GM18868 (cell line): ENCODE measurements around the gene ZNF800.
A peak's percentile ranks its signal among the peaks of the same experiment; 100 is the strongest.

Source experiments
- ATAC-seq: cut with Tn5 transposase; IDR thresholded peaks from one replicate; pipeline ENCODE4 v1.9.1; 2021; ENCODE audit warnings: mild to moderate bottlenecking, moderate library complexity; ENCODE audit not compliant: unreplicated experiment

ZNF800 gene

DNA sequence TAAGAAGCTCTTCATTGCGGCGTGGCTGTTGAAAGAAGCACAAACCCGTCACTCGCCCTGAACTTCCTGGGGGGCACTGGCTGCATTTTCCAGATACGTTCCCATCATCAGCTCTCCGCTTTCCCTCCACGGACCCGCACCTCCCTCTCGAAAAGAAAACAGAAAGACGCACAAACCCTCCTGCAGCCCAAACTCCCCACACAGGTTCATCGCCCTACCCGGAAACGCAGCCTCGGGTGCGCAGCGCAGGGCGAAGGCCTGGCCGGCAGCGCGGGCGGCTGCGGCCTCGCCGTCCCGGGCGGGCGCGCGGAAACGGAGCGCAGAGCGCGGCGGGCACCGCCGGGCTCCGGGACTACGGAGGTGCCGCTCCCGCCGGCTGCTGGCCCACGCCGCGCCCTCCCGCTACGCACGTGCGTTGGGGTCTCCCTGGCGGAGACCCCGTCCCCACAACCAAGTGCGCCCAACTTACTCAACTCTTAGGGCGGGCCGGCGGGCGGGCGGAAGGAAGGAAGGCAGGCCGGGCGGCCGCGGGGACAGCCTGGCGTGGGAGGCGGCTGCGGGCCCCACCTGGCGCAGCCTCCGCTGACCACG lies 822 bp downstream of the ZNF800 start:
- ATAC-seq = peak; percentile 28

DNA sequence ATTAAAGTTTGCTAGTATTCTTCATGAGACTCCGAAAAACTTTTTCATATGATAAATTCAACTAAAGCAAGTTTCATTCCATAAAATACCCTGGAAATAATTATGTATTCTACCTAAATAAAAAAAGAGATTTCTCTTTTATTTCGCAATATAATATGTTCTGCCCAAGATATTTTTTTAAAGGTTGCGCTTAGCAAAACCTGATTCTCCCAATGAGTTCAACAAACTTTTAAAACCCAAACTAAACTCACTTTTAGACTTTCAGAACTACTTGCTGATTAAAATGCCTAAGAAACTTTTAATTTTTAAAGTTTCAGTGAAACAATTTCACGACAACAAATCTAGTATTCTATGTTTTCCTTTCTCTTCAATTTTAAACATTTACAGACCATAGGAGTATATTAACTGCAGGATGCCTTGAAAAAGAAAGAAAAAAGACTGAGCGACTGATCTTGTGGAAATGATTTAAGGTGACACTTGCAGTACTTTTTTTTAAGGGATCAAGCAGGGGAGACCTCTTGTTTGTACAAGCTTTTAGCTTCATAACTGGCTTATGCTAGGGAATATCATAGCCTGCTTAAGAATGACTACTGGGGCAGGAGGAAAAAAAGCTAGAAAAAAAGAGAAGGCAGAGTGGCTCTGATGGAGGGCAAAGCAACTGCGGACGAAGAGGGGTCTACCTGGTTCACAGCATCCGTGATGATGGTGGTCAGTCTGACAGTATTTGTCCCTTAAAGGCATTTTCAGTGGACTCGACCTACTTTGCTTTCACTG lies 1.5 kb downstream of the ZNF800 start:
- ATAC-seq = no peak

DNA sequence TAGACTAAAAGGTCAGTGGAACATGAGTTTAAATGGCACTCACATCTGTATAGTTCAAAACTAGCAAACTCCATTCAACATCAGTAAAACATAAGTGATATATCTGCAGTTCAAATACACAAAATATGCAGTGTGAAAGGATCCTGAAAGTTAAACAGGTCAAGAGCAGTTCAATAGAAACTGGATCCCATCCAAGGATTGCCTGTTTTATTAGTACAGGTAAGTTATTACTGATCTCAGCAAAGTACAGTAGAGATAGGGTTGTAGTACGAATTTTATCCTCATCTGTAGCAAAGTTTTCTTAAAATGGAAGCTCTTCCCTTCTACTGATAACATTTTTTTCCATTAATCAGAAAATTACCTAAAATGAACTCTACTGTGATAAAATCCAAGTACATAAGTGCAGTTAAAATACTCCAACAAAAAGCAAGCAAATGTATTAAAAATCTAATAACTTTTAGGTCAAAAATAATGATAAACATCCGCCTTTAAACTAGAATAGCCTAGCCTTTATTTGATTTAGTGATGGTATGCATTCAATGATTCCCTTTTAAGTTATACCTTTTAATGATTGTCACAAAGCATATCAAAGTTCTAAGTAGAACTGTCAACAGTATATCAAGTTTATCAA lies 2.2 kb downstream of the ZNF800 start:
- no peak for ATAC-seq

DNA sequence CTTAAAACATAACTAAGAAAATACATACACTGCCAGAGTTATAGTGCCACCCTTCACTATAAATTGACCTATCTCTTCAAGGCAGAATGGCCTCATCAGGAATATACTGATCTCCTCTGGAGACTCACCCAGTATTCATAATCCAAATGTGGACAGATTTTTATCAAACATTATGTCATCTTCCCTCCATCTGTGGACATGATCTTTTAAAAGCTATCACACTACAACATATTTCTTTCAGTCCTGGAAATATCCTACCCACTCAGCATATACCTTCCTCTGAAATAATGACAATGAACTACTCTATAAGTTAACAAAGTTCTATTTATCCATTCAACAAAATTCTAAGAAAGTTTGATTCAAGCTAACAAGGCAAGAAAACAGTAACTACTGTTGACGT lies 3.2 kb downstream of the ZNF800 start:
- ATAC-seq = no peak

DNA sequence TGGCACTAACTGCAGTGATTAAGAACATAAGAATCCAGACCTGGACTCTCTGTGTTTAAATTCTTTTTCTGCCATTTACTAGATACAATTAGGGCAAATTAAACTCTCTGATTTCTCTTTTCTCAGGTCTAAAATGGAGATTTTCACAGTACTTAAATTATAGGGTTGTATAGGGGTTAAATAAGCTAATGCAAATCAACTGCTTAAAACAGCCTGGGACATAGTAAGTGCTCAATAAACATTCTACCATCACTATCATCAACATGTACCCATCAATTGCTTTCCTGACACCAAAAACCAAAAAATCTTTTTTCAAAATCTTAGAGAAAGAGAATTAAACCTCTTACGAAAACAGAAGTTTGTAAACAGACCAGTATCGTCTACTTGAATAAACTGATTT lies 4.5 kb downstream of the ZNF800 start:
- no peak for ATAC-seq

DNA sequence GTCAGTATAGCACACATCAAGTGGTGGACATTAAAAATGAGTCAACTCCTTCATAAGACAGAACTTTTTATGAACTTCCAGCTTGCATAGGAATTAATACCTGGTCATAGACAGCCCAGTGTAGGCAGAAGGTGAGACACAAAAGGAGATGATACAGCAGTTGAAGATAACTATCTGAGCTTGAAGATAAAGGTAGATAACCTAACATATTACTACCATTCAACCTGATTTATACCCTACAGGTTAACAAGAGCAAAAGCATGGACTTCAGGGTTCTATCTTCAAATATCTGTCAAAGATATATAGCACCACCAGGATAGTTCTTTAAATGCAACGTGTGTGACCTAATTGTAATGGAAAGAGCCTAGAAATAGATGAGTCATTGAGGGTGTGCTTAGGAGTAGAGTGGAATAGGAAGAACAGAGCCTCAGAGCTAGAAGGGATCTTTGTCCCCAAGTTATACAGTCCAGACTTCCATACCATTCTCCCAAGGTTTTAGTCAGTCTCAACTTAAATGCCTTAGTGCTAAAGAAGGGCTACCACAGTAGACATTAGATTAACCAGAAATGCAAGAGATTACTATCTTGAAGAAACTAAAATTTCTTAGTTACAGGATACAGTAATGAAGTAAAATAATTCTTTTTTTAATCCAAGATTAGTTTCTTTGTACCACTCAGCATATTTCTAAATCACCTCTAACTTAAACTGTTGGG lies 9.2 kb downstream of the ZNF800 start:
- peak; percentile 31 for ATAC-seq

DNA sequence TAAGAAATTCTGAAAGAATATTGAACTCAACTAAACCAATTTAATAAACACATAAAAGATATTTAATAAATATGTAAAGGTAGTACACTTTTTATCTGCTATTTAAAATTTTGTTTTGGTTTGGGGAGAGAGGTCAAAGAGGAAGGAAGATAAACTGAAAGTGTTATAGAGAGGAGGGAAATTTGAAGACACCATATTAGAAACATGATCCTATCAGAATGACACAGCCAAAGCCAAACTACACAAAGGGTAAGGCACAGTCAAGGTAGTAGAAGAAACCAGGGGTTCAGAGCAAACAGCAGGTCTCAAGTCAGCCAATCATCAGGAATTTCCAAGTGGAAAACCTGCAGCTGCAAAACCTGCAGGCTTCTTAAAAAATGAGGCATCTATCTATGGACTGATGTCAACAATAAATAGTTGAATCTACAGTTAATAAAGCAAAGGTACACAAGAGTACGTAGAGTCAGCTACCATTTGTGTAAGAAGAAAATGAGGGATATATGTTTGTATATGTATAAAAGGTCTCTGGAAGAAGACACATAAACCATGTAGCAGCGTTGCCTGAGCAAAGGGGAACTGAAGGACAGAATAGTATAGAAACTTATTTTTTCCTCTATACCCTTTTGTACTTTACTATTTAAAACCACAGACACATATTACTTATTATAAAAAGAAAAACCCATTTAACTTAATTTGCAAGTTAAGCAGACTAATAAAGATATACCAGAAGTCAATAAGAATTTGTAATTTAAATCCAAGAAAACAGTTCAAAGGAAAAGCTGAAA lies 10.0 kb downstream of the ZNF800 start:
- peak; percentile 69 for ATAC-seq

DNA sequence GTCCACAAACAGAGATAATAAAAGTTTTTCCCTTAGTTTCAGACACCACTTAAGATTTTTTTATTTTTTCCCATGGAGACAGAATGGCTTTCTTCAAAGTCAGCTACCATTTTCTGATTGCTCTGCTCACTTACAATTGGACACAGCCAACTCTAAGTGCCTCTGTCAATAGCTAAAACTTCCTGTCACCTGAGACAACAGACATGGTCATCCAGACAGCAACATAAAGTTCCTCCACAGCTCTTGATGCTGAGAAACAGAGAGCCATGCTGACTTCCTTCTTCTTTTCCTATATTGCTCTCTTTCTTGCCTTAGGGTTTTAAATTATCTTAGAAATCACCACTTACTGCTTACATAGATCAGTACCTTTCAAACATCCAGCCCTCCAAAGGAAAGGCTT lies 12.0 kb downstream of the ZNF800 start:
- no peak for ATAC-seq

DNA sequence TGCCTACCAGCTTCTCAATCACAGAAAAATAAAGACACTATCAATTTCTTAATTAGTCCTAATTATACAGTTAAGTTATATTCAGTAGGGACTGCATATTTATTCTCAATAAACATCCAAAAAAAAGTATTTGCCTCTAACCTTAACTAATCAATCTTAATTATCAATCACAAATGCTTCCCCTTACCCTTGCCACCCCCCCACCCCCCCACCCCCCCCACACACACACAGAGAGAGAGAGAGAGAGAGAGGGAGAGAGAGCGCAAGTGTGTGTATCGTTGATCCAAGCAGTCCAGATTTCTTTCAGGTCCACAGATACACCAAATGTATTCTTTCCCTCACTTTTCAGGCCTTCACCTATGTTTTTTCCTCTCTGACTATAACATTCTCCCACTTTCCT lies 12.9 kb downstream of the ZNF800 start:
- no peak for ATAC-seq

DNA sequence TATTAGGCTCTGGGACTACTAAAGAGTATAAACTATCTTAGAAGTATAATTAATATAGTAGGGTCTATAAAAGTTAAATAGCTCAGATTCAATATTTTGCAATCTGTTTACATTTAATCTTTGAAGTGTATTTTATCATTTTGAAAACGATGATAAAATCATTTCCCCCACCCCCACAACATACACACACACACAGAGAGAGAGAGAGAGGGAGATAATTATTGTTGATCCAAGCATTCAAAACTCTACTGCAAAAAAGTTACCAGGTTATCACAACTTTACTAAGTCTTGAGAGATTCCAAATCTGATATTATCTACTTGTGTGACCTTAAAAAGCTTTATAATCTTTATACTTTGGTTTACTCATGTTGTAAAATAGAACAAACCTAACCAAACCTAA lies 14.0 kb downstream of the ZNF800 start:
- no peak for ATAC-seq

DNA sequence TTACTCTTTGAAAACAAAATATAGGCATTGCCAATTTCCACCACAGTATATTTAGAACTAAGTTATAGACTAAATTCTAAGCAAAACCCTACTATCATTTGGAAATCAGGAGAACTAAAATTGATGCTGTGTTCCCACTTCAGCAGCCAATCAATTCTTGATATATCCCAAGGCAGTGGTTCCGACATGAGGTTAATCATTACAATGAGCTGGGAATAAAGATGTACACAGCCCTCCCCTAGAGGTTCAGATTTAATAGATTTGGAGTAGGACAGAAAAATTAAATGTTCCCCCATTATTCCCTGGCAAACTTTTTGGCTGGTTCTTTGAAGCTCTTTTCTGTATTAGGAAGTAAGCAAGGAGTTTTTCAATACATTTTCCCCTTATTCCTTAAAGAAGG lies 15.1 kb downstream of the ZNF800 start:
- no peak for ATAC-seq

DNA sequence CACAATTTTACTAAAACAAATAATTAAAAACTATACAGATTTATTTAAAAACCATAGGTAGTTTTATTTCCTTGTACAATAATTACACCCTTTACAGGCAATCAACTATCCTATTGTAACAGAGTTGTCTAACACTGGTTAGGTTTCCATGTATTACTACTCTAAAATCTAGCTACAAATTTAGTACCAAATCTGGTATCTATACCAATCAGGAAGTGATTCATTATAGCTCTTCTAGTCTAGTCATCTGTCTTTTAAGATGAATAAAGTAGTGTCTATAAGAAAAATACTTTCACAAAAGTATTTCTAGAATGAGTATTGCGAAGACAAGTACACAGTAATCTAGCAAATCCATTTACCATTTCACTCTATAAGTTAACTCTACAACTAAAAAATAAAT lies 16.9 kb downstream of the ZNF800 start:
- peak; percentile 57 for ATAC-seq

DNA sequence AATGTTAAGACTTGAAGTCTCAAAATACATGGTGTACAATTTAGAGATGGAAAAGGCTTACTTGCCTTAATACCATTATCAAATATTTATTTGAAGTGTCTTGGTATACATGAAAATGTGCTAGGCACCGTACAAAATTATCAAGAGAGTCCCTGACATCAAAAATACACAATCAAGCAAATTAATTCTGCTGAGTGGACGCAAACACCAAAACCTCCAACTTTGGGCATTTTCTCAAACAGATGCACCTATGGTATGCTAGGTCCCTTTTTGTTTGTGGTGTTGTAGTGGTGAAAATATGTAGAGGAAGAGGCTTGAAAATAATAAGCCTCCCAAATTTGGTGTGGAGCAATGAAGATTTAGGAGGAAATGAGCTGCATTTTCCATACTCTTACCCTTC lies 24.8 kb downstream of the ZNF800 start:
- no peak for ATAC-seq

DNA sequence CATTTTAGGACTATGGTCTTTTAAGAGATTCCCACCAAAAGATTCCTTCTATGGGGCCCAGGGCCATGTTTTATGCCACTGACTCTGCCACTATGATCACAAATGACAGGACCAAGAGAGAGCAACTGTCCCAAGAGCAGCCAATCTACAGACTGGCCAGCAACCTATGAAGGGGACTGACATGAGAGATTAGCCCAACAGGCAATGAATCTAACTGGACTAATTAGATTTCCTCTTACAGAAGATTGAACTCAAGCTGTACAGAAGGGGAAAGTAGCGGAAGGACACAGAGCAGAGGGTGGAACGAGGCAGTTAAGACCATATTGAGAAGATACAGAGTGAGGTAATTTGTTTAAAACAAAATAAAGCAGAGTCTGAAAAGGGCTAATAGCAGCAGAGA lies 25.8 kb downstream of the ZNF800 start:
- no peak for ATAC-seq

DNA sequence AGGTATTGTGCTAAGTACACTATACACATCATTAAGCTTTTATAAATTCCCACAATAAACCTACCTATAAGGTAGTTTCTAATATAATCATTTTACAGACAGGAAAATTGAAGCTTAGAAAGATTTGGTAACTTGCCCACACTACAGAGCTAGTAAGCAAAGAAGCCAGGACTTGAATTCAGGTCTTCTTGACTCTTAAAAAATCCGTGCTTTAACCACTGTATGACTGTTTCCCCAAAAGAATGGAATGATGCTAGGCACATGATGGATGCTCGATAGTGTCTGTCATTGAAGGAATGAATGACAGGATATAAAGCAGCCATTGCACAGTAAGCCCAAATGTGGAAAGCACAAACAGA lies 26.6 kb downstream of the ZNF800 start:
- ATAC-seq = no peak

DNA sequence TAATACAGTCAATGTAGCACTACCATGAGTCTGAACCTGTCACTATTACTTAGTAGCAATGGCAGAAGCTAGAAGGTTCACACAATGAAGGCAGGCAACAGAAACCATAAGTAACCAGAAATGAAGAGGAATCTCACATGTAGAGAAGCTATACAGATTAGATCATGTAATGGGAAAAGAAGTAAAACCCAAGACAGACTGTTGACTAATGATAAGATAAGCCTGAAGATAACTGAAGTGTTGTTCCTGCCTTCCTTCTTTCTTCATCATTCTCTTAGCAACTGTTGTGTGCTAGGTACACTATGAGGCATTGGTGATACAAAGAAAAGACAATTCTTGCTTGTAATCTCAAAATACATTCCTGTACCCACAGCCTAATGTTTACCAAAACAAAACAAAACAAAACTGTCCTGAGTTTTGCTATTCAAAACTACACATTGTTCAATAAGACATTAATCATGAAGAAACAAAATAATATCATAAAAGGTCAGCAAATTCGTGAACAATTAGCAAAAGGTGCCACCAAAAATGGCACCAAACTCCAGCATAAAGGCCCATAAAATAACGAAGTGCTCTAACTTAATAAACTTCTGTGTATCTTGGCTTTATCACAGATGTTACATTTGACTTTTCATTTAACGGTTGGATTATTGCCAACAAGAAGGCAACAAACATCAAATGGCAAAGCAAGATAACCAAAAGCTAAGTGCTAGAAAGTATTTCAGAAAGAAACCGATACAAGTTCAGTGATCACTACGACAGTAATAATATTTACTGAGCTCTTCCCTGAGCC lies 27.1 kb downstream of the ZNF800 start:
- ATAC-seq = no peak

DNA sequence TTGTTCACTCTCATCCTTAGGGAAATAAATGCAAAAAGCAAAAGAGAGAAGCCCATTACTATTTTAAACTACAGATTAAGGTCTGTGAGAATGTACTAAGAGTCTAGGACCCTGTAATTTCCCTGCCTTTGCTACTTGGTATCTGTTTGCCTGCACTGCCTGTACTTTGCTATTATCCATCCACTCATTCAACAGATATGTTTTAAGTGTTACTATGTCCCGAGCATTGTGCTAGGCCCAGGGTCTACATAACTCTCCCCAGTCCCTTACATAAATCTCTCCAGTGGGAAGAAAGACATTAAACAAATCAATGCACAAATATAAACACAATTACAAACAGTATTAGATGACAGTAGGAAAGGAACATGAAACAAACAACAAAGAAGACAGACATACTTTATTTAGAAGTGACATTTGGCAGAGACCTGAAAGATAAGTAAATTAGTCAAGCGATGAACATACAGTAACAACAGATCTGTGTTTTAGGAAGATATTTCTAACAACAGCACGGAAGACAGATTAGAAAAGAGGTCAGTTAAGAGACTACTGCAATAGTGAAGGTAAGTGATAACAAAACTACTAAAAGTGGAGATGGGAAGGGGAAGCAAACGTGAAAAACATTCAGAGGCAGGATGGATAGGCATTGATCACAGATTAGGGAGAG lies 30.0 kb downstream of the ZNF800 start:
- ATAC-seq = no peak

DNA sequence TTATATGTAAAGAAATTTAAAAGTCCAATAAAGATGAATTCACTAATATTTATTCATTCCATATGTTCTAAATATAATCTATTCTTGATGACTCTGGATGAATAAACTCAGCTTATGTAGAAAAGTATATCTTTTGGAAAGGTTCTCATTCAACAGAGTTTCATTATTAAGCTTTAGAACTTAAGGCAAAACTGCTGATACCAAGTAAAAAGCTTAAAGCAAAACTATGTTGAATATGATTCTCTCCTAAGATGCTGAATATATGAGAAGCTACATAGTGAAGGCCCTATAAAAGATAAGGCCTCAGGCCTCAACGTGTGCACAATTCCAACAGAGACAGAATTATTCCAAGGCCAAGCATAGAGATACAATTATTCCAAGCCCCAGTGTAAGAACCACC lies 30.8 kb downstream of the ZNF800 start:
- no peak for ATAC-seq

DNA sequence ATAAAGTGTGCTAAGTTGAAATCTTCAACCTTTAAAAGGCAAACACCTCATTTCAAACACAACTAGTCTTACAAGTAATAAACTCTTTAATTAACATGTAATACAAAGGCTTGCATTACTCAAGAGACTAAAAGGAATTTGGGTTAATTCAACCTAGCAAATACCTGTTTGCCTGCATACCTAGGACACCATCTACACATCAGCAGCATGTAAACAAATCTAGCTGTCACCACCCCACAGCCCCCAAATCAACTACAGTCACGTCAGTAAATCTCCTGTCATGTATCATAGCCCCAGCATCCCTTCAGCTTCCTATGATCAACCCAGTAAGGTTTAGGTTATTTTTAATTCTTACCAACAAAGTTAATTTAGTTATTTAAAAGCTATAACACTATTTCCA lies 33.5 kb downstream of the ZNF800 start:
- no peak for ATAC-seq

DNA sequence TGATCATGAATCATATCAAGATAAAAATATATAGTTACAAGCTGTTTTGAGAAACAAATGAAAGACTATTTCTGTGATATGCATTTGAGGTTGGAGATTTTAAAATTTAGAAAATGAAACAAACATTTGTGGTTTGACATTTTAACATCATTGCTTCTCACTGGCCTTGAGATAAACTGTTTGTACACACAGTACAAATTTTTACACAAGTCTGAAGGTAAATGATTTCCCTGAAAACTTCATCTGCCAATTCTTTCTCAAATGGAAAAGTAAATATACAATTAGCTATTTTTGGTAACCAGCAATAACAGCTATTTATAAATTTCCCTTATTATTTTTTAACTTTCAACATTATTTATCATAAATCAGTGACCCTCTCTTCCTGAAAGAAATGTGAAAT lies 38.6 kb downstream of the ZNF800 start:
- ATAC-seq = no peak
